ENCODE data around the gene ASIC4.

The ASIC4 gene

DNA sequence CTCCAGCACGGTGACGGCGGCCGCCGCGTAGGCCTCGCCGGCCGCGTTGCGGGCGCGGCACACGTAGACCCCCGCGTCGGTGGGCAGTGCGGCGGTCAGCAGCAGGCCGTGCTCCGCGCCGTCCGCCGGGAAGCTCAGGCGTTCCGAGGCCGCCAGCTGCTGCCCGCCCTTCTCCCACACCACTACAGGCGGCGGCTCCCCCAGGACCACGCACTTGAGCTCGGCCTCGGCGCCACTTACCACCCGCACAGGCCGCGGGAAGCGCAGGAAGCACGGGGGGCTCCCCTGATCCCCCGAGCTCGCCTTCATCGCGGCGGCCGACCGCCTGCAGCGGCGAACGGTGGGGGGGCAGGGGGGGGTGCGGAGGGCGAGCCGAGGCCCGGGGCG lies 56.6 kb downstream of the ASIC4 start:
- DNase-seq: no peak

DNA sequence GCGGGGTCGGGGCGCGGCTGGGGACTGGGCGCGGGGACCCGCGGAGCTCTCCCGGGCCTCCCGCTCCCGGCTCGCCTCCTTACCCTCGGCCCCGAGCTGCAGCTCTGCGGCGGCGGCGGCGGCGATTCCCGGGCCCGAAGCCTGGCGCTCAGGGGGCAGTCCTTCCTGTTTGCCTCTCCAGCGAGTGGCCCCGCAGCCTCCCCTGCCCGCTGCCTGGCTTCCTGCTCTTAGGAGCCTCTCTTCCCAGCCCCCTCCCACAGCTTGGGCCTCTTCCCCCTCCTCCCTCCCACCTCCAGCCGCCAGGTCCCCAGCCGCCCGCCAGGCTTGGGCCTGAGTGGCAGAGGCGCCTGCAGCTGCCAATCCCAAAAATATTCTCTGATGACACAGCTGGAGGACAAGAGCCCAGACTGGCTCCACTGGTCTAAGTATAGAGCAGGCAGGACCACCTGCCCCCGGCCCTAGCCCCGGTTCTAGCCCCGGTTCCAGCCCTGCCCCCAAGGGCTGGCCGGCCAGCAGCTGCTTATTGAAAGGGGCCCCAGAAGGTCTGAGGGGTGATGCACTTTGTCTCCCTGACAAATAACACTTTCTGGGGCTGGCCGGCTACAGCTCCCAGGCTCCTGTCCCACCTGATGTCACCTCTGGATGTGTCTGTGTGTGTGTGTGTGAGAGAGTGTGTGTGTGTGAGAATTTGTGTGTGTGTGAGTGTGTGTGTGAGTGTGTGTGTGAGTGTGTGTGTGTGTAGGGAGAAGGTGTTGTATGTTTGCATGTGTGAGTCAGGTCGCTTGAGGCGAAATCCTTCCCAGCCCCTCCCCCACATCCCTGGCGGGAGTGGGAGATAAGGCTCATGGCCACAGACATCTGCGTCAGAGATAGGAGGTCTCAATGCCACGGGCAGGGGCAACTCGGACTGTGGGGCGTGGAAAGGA lies 57.3 kb downstream of the ASIC4 start, which contains the start of gene OBSL1:
Gene OBSL1 (minus strand): TSS at position 229 of the 926 bp plus-strand sequence. CDS start 307 bp downstream, outside the sequence.
- no peak for DNase-seq

DNA sequence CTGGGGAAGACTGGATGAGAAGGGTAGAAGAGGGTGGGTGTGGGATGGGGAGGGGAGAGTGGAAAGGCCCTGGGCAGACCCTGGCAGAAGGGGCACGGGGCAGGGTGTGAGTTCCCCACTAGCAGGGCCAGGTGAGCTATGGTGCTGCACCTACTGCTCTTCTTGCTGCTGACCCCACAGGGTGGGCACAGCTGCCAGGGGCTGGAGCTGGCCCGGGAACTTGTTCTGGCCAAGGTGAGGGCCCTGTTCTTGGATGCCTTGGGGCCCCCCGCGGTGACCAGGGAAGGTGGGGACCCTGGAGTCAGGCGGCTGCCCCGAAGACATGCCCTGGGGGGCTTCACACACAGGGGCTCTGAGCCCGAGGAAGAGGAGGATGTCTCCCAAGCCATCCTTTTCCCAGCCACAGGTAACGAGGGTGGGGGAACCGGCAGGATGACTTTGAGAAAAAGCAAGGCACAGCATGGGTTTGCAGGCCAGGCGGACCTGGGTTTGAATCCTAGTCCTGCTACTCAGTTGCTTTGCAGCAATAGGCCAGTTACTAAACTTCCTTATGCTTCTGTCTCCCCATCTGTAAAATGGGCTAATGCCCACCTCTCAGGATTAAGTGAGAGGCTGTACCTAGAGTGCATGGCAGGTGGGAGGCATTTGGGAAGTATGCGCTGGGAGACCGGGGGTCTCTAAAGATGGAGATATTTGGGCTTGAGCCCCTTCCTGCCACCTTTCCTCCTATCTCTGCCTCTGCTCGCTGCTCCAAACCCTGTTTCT lies 58.1 kb downstream of the ASIC4 start, which contains the start of gene INHA:
Gene INHA (plus strand): TSS at position 74 of the 765 bp plus-strand sequence. CDS start 65 bp downstream, at position 139.
- no peak for DNase-seq

DNA sequence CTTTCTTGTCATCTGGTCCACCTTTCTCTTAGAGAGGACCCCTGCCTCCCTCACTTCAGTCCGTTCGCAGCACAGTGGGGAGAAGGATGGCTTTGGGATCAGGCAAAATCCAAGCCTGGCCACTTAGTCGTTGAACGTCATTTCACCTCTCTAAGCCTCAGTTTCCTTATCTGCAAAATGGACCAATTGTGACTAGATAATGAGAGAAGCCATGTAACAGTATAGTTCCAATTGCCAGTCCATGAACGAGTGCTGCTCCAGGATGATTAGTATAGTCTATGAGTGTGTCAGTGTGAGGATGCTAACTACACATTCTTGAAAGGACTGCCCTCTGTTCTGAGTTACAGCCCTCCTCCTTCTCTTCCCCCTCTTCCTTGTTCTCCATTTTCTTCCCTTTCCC lies 58.9 kb downstream of the ASIC4 start:
- DNase-seq: no peak

DNA sequence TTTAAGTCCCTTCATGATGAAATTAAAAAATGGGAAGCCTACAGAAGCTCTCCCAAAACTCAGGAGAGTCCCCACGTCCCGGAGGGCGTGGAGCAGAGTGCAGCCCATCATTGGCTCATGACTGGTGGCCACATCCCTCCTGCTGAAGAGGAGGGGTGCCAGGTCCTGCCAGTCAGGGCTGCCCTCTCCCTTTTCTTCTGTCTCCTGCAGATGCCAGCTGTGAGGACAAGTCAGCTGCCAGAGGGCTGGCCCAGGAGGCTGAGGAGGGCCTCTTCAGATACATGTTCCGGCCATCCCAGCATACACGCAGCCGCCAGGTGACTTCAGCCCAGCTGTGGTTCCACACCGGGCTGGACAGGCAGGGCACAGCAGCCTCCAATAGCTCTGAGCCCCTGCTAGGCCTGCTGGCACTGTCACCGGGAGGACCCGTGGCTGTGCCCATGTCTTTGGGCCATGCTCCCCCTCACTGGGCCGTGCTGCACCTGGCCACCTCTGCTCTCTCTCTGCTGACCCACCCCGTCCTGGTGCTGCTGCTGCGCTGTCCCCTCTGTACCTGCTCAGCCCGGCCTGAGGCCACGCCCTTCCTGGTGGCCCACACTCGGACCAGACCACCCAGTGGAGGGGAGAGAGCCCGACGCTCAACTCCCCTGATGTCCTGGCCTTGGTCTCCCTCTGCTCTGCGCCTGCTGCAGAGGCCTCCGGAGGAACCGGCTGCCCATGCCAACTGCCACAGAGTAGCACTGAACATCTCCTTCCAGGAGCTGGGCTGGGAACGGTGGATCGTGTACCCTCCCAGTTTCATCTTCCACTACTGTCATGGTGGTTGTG lies 60.4 kb downstream of the ASIC4 start:
- DNase-seq: no peak

DNA sequence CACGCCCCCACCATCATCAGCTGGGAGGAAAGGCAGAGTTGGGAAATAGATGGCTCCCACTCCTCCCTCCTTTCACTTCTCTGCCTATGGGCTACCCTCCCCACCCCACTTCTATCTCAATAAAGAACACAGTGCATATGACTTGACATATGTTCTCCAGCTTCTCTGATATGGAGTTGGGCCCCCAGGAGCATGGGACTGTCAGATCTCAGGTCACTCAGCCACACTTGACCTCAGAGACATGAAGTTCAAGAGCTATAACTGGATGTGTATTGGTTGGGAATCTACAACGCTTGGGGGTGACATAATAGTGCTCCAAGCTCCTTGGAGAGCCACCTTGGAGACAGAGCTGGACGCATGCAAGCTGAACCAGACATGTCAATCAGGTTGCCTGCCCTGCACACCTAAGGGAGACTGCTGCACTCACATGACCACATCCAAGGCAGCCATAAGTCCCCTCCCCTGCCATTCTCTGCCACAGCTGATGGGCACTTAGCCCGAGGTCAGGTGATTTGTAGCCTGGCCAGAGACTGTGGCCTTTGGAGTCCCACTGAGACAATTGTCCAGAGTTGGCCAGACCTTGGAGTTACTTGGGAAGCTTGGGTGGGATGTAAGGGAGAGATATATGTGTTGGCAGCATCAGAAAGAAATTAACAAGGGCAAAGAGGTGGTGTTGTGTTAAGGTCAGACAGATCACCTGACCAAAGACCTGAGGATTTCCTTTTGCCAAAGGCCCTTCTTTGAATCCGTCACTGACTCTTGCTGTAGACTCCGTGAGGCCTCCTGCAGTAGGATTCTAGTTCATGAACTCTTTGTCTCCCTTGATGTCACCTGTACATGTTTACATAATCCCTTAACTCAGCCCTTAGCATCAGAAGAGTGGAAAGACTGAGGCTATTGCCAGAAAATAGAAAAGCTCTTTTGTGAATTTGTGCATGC lies 61.6 kb downstream of the ASIC4 start:
- no peak for DNase-seq

DNA sequence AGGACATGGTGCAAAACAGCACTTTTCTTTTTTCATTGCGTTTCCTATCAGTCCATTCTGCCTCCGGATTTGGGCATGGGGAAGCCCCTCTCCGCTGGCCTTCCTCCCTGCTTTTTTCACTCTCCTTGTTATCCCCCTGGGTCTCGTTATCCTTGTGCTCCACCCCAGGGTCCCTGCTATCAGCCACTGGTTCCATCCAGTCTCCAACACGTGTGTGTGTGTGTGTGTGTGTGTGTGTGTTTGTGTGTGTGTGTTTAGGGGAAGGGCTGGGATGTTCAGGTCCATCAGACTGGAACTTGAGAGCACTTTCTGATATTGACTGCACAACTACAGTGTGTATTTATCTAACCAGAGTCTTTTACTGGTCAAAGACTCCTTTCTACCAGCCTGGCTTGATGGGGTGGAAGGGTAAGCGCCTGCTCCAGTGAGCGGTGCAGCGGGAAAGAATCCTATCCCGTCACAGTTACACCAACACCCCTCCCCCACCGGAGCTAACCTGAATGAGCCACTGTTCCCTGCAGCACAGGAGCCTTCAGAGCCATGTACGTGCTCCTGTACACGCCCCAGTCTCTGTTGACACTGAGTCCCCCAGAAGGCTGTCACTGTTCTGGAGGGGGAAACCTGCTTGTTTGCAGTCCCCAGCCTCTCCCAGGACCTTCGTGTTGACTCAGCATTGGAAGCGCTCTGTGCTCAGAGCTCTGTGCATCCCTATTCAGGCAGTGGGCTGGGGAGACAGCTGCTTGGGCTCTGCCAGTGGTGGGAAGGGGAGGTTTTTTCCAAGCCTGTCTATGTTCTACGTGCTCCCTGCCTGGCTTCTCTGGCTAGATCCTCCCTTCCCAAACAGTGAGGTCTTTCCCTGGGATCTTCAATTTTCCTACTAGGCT lies 62.5 kb downstream of the ASIC4 start:
- no peak for DNase-seq

DNA sequence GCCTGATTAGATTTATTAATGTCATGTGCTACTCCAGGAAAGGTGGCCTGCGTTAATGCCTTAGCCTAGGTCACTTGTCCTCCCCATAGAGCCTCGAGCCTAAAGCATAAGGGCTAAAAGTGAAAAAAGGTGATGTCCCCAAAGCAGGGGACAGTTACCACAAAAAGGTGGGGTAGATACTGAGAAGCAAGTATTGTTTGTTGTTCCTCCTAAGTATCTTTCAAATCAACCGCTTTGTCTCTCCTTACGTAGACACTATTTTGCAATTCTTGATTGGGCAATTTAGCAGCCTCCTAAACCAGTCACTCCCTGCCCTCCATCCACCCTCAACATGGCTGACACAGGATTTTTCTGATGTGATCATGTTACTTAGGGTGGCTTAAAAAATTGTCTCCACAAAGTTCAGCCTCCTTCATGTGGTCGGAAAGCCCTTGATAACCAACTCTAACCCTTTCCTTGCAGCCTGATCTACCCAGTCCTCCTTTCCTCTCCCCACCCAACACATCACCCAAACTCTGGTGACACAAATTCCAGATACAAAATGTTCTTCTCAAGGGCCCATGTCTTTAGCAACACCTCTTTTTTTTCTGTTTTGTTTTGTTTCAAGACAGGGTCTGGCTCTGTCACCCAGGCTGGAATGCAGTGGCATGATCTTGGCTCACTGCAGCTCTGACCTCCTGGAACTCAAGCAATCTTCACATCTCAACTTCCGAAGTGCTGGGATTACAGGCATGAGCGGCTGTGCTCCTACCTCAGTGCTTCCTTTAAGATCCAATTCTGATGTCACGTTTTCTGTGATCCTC lies 64.7 kb downstream of the ASIC4 start:
- DNase-seq: no peak

DNA sequence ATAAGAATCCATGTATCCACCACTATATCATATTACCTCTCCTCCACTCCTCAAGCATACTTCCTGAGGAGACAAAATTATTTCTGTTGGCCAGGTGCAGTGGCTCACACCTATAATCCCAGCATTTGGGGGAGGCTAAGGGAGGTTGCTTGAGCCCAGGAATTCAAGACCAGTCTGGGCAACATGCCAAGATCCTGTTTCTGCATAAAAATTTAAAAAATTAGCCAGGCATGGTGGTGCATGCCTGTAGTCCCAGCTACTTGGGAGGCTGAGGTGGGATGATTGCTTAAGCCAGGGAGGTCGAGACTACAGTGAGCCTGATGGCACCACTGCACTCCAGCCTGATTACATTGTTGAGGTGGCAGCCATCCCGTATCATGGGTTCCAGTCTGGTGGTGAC lies 67.1 kb downstream of the ASIC4 start:
- no peak for DNase-seq

Data from CD4-positive, alpha-beta T cell treated with Interleukin-4 for 4 hours (primary cell).